ENCODE measurements around the gene ANKS1A.

DNA sequence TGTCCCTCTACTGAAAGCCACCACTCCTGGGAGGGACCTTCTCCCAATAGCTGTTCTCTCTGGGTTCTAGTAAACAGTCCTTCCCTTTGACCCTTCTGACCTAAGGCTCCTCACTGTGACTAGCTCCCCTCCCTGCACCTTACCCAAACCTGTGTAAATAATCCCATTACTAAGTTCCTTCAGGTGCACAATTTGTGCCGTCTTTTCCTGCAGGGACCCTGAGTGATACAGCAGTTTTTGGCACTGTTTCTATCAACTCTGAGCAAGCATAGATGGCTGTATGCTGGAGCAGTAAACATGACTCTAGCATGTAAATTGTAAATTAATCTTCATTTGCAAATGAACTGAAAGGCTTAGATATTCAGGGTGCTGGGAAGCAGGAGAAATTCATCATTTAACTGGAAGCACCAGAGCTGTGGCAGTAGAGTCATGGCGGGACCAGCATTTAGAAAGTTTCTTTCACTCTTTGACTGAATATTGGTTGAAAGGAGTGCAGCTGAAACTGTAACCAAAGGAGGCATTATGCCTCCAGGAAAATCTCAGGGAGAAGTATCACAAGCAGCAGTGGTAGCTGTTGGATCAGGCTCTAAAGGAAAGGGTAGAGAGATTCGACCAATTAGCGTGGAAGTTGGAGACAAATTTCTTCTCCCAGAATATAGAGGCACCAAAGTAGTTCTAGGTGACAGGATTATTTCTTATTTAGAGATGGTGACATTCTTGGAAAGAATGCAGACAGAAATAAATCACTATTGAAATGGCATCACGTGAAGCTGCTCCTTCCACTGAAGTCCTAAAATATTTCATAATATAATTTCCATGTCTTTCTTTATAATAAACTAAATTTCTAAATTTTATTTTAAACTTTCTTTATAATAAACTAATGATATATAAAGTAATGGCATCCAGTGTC lies 134.3 kb downstream of the ANKS1A start:
- TF ChIP-seq, protein P1, sequence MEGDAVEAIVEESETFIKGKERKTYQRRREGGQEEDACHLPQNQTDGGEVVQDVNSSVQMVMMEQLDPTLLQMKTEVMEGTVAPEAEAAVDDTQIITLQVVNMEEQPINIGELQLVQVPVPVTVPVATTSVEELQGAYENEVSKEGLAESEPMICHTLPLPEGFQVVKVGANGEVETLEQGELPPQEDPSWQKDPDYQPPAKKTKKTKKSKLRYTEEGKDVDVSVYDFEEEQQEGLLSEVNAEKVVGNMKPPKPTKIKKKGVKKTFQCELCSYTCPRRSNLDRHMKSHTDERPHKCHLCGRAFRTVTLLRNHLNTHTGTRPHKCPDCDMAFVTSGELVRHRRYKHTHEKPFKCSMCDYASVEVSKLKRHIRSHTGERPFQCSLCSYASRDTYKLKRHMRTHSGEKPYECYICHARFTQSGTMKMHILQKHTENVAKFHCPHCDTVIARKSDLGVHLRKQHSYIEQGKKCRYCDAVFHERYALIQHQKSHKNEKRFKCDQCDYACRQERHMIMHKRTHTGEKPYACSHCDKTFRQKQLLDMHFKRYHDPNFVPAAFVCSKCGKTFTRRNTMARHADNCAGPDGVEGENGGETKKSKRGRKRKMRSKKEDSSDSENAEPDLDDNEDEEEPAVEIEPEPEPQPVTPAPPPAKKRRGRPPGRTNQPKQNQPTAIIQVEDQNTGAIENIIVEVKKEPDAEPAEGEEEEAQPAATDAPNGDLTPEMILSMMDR (IDR thresholded peaks at IDR 0.05; ENCODE audit: low read depth, low read length, poor library complexity, severe bottlenecking), result no peak
- no peak for TF ChIP-seq EZH2phosphoT487 (IDR thresholded peaks at IDR 0.05; ENCODE audit: borderline replicate concordance, low read length)
